H9 (cell line): ENCODE measurements around the gene ATP2B2. TPM values are rescaled to one million over a fixed set of nuclear protein-coding genes. Genes with fewer than 3 reads are reported as not detected.

Experiments
- DNase-seq: peaks from one replicate; pipeline ENCODE4 v3.0.0-alpha.2; 2017
- H2AFZ ChIP-seq: one replicate; pipeline ENCODE4 v1.6.1; 2013; ENCODE audit warnings: mild to moderate bottlenecking, low read length, control low read depth, moderate library complexity
- H2AK5ac ChIP-seq: 2 replicates; pipeline ENCODE4 v1.6.1; 2013; ENCODE audit warnings: low read length, control low read depth, mixed read lengths; ENCODE audit not compliant: insufficient read length
- H2BK120ac ChIP-seq: one replicate; pipeline ENCODE4 v1.6.1; 2013; ENCODE audit warnings: low read depth, mild to moderate bottlenecking, low read length, control low read depth, inconsistent platforms; ENCODE audit not compliant: poor library complexity, severe bottlenecking
- H2BK12ac ChIP-seq: 2 replicates; pipeline ENCODE4 v1.6.1; 2013; ENCODE audit warnings: low read length, control low read depth, mixed read lengths, low read depth; ENCODE audit not compliant: insufficient read length
- H2BK15ac ChIP-seq: 2 replicates; pipeline ENCODE4 v1.6.1; 2013; ENCODE audit warnings: low read depth, low read length, control low read depth
- H2BK20ac ChIP-seq: one replicate; pipeline ENCODE4 v1.6.1; 2013; ENCODE audit warnings: low read depth, mild to moderate bottlenecking, low read length, control low read depth, inconsistent platforms; ENCODE audit not compliant: poor library complexity, severe bottlenecking
- H2BK5ac ChIP-seq: 2 replicates; pipeline ENCODE4 v1.6.1; 2013; ENCODE audit warnings: low read length, control low read depth, mixed read lengths; ENCODE audit not compliant: insufficient read length
- H3K14ac ChIP-seq: 2 replicates; pipeline ENCODE4 v1.6.1; 2013; ENCODE audit warnings: low read length, control low read depth; ENCODE audit not compliant: insufficient read depth
- H3K18ac ChIP-seq: 2 replicates; pipeline ENCODE4 v1.6.1; 2013; ENCODE audit warnings: low read depth, mild to moderate bottlenecking, mixed read lengths, low read length, control low read depth; ENCODE audit not compliant: insufficient read length
- H3K23ac ChIP-seq: 2 replicates; pipeline ENCODE4 v1.6.1; 2013; ENCODE audit warnings: low read length, control low read depth, mixed read lengths, low read depth; ENCODE audit not compliant: insufficient read length
- H3K23me2 ChIP-seq: 2 replicates; pipeline ENCODE4 v1.6.1; 2013; ENCODE audit warnings: low read depth, mild to moderate bottlenecking, mixed read lengths, low read length, control low read depth; ENCODE audit not compliant: insufficient read length, poor library complexity, severe bottlenecking
- H3K27ac ChIP-seq: 2 replicates; pipeline ENCODE4 v1.5.1; 2013; ENCODE audit warnings: low read length, control low read depth, mixed read lengths, low read depth; ENCODE audit not compliant: insufficient read length
- H3K27me3 ChIP-seq: 2 replicates; pipeline ENCODE4 v1.6.1; 2013; ENCODE audit warnings: low read length, control low read depth, inconsistent platforms; ENCODE audit not compliant: insufficient read depth
- H3K4ac ChIP-seq: 2 replicates; pipeline ENCODE4 v1.6.1; 2013; ENCODE audit warnings: low read depth, mild to moderate bottlenecking, control low read depth, inconsistent platforms, low read length, moderate library complexity
- H3K4me1 ChIP-seq: 2 replicates; pipeline ENCODE4 v1.6.1; 2013; ENCODE audit warnings: low read length, control low read depth, inconsistent platforms; ENCODE audit not compliant: insufficient read depth
- H3K4me2 ChIP-seq: 2 replicates; pipeline ENCODE4 v1.6.1; 2013; ENCODE audit warnings: low read length, control low read depth, mixed read lengths; ENCODE audit not compliant: insufficient read length, insufficient read depth
- H3K56ac ChIP-seq: 2 replicates; pipeline ENCODE4 v1.6.1; 2013; ENCODE audit warnings: low read depth, mild to moderate bottlenecking, mixed read lengths, low read length, control low read depth; ENCODE audit not compliant: insufficient read length
- H3K79me1 ChIP-seq: 2 replicates; pipeline ENCODE4 v1.6.1; 2013; ENCODE audit warnings: low read depth, mild to moderate bottlenecking, moderate library complexity, low read length, control low read depth, inconsistent platforms; ENCODE audit not compliant: insufficient read depth, poor library complexity, severe bottlenecking
- H3K79me2 ChIP-seq: 2 replicates; pipeline ENCODE4 v1.6.1; 2013; ENCODE audit warnings: low read length, control low read depth, inconsistent platforms; ENCODE audit not compliant: insufficient read depth
- H3K9ac ChIP-seq: 2 replicates; pipeline ENCODE4 v1.6.1; 2013; ENCODE audit warnings: low read length, control low read depth, mixed read lengths; ENCODE audit not compliant: insufficient read length; ENCODE audit errors: extremely low read depth
- H3K9me3 ChIP-seq: one replicate; pipeline ENCODE4 v1.6.1; 2013; ENCODE audit warnings: low read depth, low read length, inconsistent platforms; ENCODE audit not compliant: control insufficient read depth
- H3T11ph ChIP-seq: one replicate; pipeline ENCODE4 v1.6.1; 2013; ENCODE audit warnings: mild to moderate bottlenecking, low read length, control low read depth, inconsistent platforms
- H4K20me1 ChIP-seq: one replicate; pipeline ENCODE4 v1.6.1; 2013; ENCODE audit not compliant: control insufficient read depth, insufficient read length, insufficient read depth
- H4K5ac ChIP-seq: 2 replicates; pipeline ENCODE4 v1.6.1; 2013; ENCODE audit warnings: low read depth, mild to moderate bottlenecking, mixed read lengths, low read length, control low read depth; ENCODE audit not compliant: insufficient read length
- H4K8ac ChIP-seq: replicated peaks from 2 replicates; pipeline ENCODE4 v1.6.1; 2013; ENCODE audit warnings: low read length, control low read depth, mixed read lengths, low read depth; ENCODE audit not compliant: insufficient read length
- H4K91ac ChIP-seq: 2 replicates; pipeline ENCODE4 v1.6.1; 2013; ENCODE audit warnings: low read depth, mild to moderate bottlenecking, moderate library complexity, mixed read lengths, low read length, control low read depth; ENCODE audit not compliant: insufficient read length
- H3K27ac Mint-ChIP-seq, 3 experiments: 2 replicates in 2 of 3; 3 replicates in 1 of 3; pipeline ENCODE4 v1.8.0; 2020 to 2021; ENCODE audit warnings: mixed read lengths in 3 of 3, mild to moderate bottlenecking in 1 of 3, moderate library complexity in 1 of 3
- H3K27me3 Mint-ChIP-seq: 2 replicates; pipeline ENCODE4 v1.8.0; 2021; ENCODE audit warnings: low read depth, mild to moderate bottlenecking, moderate library complexity, mixed read lengths
- H3K36me3 Mint-ChIP-seq, 3 experiments: 2 replicates in 2 of 3; 3 replicates in 1 of 3; pipeline ENCODE4 v1.8.0; 2020 to 2021; ENCODE audit warnings: low read depth in 3 of 3, mixed read lengths in 3 of 3; ENCODE audit not compliant: insufficient read depth in 1 of 3
- H3K4me1 Mint-ChIP-seq, 2 experiments: 2 replicates each; pipeline ENCODE4 v1.8.0; 2020; ENCODE audit warnings: mixed read lengths in 2 of 2
- H3K4me3 Mint-ChIP-seq, 2 experiments: 2 replicates in 1 of 2; 3 replicates in 1 of 2; pipeline ENCODE4 v1.8.0; 2020 to 2021; ENCODE audit warnings: mild to moderate bottlenecking in 2 of 2, mixed read lengths in 2 of 2, moderate library complexity in 1 of 2
- H3K9me3 Mint-ChIP-seq, 2 experiments: 2 replicates in 1 of 2; 3 replicates in 1 of 2; pipeline ENCODE4 v1.8.0; 2020; ENCODE audit warnings: mild to moderate bottlenecking in 2 of 2, mixed read lengths in 2 of 2, moderate library complexity in 1 of 2
- CTCF ChIP-seq: fragments of 200-600 bp; sonication (generic); conservative IDR thresholded peaks from 3 replicates; pipeline ENCODE4 v1.8.0; 2021; ENCODE audit warnings: antibody characterized with exemption, mild to moderate bottlenecking
- WGBS: extraction: QIAGEN DNeasy Blood & Tissue Kit; methylation state at CpG from one replicate; pipeline ENCODE4 v1.1.7; 2013; ENCODE audit warnings: missing lambda C conversion rate, low lambda C conversion rate, mixed read lengths; ENCODE audit not compliant: insufficient read length; ENCODE audit errors: extremely low coverage; 5-methylcytosine and 5-hydroxymethylcytosine counted together
- total RNA-seq: library from RNA; stranded (reverse); gene quantifications from 2 replicates; pipeline ENCODE4 v1.2.1, GENCODE V29; 2021

Gene ATP2B2
- total RNA-seq, 1 experiment from 2014 or later, result 0.33 TPM

DNA sequence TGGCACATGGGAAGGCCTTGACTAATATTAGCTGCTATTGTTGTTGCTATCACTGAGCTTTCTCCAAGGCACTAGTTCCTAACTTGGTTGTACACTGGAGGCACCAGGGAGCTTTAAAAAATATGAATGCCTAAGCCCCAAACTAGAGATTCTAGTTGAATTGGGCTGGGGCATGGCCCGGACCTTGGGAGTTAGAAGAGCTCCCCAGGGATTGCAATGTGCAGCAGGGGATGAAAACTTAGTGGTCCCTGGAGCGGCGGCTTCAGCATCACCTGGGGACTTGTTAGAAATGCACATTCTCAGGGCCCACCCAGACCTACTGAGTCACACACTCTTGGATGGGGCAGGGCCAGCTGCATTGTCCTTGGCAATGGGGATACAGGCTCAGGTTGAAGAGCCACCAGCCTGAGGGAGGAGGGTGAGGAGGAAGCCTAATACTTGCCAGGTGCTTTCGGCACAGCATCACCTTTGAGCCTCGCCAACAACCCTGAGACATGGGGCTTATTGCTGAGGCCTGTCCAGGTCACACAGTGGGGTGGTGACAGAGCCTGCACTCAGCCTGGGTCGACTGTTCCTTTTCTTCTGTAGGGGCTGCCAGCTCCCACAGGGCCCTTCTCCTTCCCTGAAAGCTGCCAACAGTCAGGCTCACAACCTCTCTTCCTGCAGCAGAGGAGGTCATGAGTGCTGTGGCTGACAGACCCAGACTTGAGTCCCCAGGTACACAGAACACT lies 84.5 kb downstream of the ATP2B2 start:
- Histone ChIP-seq H3K23me2 (peaks cover 2% of the 10 kb centered on the region), H3K27me3 (no peaks in the 10 kb centered on the region), H3K4ac (no peak overlapping the region), H4K20me1 (no peaks in the 10 kb centered on the region), H4K8ac (no peak overlapping the region), H3K23ac (no peak overlapping the region), H3K9ac (no peak overlapping the region), H3K4me2 (no peak overlapping the region), H3K18ac (no peak overlapping the region), H3K79me2 (no peaks in the 10 kb centered on the region), H4K5ac (no peak overlapping the region), H3K79me1 (no peaks in the 10 kb centered on the region), H3K14ac (no peak overlapping the region), H2BK20ac (no peak overlapping the region), H3K56ac (no peak overlapping the region), H4K91ac (no peak overlapping the region), H2BK5ac (no peak overlapping the region), H2AK5ac (no peak overlapping the region), H2BK120ac (no peak overlapping the region), H3T11ph (no peak overlapping the region), H3K27ac (no peak overlapping the region), H2AFZ (no peak overlapping the region), H2BK15ac (no peak overlapping the region), H3K4me1 (no peaks in the 10 kb centered on the region), H3K9me3 (no peaks in the 10 kb centered on the region), H2BK12ac (no peak overlapping the region)
- Mint-ChIP-seq H3K27me3 (peaks cover 7% of the 10 kb centered on the region), H3K4me3 (no peak overlapping the region; a peak in 1 of 5 replicates), H3K4me1 (peaks cover 1 to 12% of the 10 kb centered on the region in 2 experiments; a peak in 2 of 4 replicates), H3K36me3 (no peaks in the 10 kb centered on the region), H3K27ac (peak overlapping the region in 1 of 3 experiments; percentile 54; a peak in 1 of 7 replicates), H3K9me3 (no peaks in the 10 kb centered on the region)
- no CpG with 5 or more reads among the region's 6 CpGs for WGBS
- TF ChIP-seq CTCF, result no peak
- DNase-seq, result no peak
